Tibial nerve (tissue), 4 donors: ENCODE data around the gene NEXMIF.

Experiments
- EP300 ChIP-seq, 2 donors: sonication (generic); formaldehyde crosslinking; IDR thresholded peaks; one replicate each; pipeline ENCODE4 v1.6.1; 2017; ENCODE audit warnings: antibody characterized with exemption in 2 of 2, mild to moderate bottlenecking in 1 of 2
- POLR2A ChIP-seq, 2 donors: fragments of 450-650 bp; IDR thresholded peaks; one replicate each; pipeline ENCODE4 v1.6.1; 2017; ENCODE audit warnings: antibody characterized with exemption in 2 of 2, mild to moderate bottlenecking in 2 of 2, moderate library complexity in 2 of 2
- TF ChIP-seq, protein P1 (sequence below), 5 experiments: fragments of 200-600 bp in 3 of 5; fragments of 450-650 bp in 2 of 5; sonication (generic) in 3 of 5; IDR thresholded peaks; one replicate each; pipeline ENCODE4 v1.5.1; 2016 to 2019; ENCODE audit warnings: antibody characterized with exemption in 5 of 5, mild to moderate bottlenecking in 3 of 5, moderate library complexity in 2 of 5

DNA sequence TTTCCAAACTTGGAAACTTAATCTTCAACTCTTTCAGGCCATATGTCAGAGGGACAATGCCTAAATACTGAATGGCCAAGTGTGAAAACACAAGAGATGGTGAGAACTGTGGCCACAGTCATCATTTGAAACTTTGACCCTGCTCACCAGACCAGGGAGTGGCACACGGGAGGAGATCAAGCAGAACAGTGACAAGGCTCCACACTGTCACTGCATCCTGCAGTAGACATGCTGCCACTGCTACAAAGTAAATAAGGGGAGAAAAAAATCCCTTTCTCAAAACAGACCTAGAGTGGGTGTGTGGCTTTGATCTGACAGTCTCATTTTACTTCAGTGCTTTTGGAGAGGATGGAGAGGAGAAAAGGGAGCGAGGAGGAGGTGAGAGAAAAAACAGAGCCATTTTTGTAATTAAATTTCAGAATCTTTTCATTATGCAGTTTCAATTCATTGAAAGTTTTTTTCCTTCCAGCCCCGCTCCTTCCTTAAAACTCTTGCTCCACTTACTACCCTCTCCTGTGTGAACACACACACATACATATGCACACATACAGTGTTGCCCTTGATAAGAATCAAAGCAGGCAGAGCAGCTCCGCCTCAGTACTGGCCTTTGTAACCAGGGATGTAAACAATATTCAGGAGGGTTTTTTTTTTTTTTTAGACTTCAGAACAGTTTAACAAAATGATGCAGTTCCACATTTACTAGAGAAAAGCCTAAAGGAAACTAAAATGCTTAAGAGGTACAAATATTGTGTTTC is 34.4 kb downstream of the NEXMIF start:
- TF ChIP-seq, protein P1, sequence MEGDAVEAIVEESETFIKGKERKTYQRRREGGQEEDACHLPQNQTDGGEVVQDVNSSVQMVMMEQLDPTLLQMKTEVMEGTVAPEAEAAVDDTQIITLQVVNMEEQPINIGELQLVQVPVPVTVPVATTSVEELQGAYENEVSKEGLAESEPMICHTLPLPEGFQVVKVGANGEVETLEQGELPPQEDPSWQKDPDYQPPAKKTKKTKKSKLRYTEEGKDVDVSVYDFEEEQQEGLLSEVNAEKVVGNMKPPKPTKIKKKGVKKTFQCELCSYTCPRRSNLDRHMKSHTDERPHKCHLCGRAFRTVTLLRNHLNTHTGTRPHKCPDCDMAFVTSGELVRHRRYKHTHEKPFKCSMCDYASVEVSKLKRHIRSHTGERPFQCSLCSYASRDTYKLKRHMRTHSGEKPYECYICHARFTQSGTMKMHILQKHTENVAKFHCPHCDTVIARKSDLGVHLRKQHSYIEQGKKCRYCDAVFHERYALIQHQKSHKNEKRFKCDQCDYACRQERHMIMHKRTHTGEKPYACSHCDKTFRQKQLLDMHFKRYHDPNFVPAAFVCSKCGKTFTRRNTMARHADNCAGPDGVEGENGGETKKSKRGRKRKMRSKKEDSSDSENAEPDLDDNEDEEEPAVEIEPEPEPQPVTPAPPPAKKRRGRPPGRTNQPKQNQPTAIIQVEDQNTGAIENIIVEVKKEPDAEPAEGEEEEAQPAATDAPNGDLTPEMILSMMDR (IDR thresholded peaks at IDR 0.05): no peak
- no peak for TF ChIP-seq POLR2A (IDR thresholded peaks at IDR 0.05)
- TF ChIP-seq EP300 (IDR thresholded peaks at IDR 0.05): no peak
